NB4 (cell line): Measurements from ENCODE around the gene STMN3.

Source experiments
- CTCF ChIP-seq: IDR thresholded peaks from one replicate; pipeline ENCODE4 v1.5.1; 2012; ENCODE audit warnings: low read depth, low read length
- POLR2A ChIP-seq: IDR thresholded peaks from 2 replicates; pipeline ENCODE4 v1.6.1; 2011; ENCODE audit warnings: mild to moderate bottlenecking; ENCODE audit not compliant: insufficient read length; ENCODE audit errors: extremely low read depth

DNA sequence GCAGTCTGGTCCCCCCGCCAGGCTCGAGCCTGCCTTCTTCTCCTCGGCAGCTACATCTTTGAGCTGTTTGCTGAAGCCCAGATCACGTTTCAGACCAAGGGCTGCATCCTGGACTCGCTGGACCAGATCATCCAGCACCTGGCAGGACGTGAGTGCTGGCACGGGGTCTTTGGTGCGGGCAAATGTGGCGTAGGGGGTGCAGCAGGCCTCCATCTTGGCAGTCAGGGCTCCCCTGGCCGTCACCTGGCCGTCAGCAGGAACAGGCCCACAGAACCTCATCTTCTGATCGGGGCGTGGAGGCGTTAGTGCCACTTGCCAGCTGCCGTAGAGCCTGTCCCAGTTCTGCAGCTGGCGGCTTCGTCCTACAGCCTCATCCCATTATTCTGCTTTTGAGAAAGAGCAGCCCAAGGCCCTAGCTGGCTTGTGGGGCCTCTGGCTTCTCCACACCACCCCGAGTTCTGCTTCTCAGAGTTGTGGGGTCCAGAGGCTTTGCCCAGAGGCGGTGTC, 26.6 kb upstream of the STMN3 start:
- TF ChIP-seq CTCF (no peak), POLR2A (no peak)
